Measurements from ENCODE around the gene SLC44A1.
A peak's percentile ranks its signal among the peaks of the same experiment; 100 is the strongest.

The SLC44A1 gene

DNA sequence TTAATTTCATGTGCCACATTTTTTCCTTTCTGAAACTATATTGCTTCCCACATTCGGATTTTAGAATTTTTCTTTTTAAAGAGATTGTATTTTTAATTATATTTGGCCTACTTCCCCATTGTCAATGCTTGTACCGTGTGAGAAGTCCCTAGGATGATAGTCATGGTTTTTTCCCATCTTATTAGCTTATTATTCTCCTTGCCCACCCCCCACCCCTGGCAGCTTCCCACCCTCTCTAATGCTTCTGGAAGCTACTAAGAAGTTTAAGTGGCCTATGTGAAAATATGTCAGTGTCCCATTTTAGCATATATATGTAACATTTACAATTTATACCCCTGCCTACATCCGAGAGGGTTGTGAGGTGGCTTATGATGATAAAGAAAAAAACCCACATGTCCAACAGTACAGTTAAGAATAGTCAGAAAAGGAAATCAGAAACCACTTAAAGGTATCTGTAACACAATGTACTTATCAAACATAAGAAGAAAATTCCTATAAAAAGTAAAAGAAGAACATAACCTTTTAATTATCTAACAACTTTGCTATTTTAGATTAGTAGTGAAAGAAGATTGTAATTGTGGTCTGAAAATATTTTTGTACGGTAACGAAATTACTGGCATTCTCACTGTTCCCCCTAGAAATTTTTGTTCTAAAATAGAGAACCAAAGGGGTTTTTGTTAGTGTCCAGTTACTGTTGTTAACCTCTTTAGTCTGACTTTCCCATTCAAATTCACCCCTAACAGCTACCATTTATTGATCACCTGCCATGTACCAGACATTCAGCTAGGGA is 62.1 kb downstream of the SLC44A1 start:
- no peak for DNase-seq

DNA sequence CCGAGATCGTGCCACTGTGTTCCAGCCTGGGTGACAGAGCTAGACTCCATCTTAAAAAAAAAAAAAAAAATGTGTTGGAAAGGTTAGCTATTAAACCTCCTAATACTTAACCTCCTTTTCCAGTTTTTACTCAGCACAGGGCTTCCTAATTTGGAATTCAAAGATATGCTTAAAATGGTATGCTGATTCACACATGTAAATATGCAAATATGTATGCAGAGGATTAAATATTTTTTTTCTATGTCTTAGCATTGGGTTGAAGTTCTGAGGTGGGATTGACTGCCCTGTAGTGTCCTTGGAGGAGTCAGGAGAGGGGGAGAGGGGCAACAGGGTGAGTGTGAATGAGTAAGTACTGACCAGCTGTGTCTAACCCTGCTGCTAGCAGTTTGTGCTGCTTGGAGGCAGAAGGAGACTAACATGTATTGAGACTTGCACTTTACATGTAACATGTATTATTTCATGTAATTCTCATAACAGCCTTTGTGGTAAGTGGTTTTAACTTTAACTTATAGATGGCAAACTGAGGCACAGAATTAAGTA is 63.2 kb downstream of the SLC44A1 start:
- peak; percentile 28 for DNase-seq

DNA sequence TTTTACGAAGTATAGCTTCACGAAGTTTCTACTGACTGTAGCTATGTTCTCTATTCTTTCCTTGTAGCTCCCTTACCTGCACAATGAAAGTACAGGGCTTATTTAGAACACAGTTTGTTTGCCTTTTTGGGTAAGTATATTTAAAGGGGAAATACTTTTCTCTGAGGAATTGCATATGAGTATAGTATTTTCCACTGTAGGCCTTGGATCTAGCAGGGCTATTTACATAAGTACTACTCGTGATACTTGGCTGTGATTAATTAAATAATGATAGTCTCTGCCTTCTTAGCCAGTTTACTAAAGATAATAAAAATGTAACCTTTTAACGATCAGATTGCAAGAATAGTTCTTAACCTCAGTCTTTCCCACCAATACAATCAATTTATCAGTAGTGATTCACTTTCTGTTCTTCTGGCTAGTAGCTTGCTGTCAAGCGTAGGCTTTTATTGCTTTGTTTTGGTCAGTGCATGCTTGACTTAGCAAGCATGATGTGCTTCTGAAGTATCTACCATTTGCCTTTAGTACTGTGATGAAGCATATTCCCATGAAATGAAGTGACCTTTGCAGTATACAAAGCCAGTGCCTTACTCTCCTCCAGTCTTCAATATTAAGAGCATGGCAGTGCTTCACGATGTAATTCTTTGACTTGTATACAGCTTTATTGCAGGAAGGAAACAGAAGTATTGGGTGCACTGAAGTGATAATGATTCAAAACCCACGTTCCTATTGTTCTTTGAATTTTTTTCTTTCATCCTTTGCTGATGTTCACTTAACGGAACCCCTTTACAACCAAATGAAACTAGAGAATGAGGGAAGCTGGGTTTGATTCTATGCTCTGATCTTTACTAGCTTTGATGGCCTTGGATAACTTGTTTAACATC is 64.2 kb downstream of the SLC44A1 start:
- DNase-seq: no peak

DNA sequence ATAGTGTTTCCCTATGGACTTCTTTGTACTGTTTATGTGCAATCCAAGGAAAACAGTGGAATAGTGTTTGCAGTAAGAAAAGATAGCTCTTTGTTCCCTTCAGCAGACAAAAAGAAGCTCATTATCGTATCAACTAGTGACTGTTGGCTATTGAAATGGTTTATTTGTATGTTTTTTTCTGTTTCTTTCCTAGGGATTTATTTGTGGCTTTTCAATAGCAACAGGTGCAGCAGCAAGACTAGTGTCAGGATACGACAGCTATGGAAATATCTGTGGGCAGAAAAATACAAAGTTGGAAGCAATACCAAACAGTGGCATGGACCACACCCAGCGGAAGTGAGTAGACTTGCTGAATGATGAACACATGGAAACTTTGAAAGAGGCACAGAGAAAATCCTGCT is 65.1 kb downstream of the SLC44A1 start:
- no peak for DNase-seq

DNA sequence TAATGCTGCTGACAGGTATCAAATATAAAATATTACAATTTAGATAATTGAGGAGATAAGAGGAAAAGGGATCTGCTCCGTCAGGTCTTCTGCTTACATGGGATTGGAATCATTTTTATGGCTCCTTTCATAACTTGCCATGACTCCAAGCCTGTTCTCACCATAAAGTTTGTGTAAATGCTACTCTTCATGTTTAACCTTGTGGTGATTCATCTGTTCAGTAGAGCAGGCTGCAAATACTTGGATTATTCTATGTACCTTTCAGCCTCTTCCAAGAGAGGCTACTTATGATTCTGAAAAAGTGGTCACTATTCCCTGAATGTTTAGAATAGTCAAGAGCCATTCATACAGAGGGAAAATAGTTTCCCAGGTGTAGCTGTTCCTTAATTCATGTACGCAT is 66.9 kb downstream of the SLC44A1 start:
- no peak for DNase-seq

DNA sequence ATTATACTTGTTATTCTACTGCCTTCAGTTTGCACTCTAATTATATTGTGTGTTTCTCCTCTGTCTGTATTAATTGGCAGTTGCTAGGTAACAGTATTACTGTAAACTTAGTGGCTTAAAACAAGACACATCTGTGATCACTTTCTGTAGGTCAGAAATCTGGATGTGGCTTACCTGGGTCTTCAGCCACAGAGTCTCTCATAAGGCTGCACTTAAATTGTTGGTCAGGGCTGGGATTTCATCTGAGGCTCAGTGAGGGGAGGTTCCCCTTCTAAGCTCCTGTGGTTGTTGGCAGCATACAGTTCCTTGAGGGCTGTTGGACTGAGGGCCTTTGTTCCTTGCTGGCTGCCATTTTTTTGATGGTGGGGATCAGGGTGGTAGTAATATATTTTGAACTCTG is 68.8 kb downstream of the SLC44A1 start:
- no peak for DNase-seq

DNA sequence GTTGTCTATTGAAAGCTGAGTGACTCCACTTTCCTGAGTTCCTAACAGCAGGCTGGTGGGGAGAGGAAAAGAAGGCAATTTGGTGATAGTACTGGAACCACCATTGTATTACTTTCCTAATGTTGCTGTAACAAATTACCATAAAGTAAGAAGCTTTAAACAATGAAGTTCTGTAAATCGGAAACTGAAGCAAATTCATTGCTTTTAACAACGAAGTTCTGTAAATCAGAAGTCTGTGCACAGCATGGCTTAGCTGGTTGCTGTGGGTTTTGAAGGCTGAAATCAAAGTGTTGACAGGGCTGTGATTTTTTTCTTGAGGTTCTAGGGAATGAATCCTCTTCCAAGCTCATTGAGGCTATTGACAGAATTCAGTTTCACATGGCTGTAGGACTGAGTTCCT is 72.3 kb downstream of the SLC44A1 start:
- DNase-seq: no peak

DNA sequence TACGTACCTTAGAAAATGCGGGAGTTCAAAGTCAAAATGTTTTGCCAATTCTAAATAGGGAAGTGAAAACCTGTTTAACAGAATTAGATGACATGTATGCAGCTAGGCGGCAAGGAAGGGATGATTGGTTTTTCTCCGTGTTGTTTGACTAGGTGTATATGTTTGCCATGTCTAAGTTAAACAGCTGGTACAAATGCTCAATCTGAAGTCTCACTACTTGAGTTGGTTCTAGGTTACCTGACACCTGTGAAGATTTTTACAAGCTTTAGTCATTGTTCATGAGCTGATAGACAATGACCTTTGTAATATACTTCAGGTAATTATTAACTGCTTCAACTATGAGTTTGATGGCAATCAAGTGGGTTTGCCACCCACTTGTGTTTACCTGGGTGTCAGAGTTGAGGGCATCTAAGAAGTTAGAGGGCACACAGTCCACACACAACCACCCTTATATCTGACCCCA is 74.3 kb downstream of the SLC44A1 start:
- no peak for DNase-seq

DNA sequence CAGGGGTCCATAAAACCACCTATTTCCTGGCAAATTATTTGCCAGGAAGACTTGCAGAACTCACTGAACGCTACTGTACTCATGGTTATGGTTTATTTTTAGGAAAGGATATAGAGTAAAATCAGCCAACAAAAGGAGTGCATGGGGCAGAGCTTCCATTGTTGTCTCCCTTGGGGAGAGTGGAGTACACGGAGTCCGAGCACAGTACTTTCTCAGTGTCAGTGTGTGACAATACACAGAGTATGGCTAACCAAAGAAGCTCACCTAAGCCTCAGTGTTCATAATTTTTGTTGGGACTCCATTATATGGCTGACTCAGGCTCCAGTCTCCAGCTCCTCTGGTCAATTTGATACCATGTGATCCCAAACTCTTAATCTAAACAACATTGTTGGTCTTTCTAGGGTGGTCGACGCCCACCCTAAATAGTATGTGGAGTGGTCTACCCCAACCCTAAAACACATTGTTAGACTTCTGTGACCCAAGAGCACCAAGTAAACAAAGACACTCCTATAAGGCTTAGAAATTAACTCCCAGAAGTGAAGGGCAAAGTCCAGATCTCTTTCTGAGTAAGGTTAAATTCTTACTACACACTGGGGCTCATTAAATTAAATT is 74.9 kb downstream of the SLC44A1 start:
- no peak for DNase-seq

DNA sequence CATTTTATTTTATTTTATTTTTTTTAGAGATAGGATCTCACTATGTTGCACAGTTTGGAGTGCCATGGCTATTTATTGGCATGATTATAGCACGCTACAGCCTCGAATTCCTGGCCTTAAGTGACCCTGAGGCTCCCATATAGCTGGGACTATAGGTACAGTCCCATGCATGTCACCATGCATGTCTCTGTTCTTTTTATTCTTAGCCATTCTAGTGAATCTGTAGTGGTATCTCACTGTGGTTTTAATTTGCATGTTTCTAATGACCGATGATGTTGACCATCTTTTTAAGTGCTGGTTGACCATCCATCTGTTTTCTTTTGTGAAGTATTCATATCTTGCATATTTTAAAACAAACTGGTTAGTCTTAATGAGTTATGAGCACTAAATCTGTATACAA is 76.1 kb downstream of the SLC44A1 start:
- no peak for DNase-seq

DNA sequence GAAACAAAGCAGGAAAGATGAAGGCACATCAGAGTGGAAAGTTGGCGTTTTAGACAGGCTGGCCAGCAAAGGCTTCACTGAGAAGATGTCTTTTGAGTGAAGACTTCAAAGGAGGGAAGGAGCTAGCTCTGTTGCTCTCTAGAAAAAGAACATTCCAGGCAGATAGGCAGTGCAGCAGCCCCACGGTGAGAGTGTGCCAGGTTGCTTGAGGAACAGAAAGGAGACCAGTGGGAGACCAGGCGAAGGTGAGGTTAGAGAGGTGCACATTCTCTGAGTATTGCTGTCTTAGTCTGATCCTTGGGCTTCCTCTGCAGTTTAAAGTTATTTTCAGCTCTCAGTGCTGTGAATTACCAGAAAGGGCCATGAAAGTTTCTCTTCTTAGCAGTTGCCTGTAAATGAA is 83.8 kb downstream of the SLC44A1 start:
- no peak for DNase-seq

DNA sequence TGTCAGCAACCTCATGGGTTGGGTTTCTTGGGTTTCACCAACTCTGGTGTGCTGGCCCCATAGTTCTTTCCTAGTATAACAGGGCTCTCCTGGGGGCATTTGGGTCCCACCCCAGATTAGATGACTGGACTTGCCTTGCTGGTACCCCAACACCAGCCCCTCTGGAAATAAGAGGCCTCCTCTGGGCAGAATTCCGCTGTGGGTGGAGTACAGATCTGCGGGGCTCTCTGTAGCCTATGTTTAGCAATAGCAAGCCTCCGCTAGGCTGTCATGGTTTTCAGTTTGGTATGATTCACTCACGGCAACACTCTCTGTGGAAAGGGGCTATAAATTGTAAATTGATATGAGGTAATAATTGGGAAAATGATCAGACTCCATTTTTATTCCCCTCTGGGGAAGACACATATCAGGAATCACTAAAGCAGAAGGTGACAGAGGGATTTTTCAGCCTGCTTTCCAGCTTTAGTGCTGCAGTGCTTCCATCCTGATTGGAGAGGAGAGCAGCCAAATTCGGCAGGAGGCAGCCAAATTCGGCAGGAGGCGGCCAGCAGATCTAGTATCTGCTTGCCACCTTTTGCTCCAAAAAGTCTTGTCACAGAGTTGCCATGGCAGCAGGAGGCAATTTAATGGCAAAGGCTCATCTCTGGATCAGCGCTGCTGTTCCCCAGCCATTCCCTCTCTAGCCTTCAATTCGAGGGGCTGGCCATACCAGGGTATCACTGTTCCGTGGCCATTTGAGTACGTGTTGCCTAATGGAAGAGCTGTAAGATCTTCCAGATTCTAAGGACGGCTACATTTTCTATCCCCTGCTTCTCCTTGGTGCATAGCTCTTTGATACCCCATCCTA is 84.6 kb downstream of the SLC44A1 start:
- DNase-seq: no peak

DNA sequence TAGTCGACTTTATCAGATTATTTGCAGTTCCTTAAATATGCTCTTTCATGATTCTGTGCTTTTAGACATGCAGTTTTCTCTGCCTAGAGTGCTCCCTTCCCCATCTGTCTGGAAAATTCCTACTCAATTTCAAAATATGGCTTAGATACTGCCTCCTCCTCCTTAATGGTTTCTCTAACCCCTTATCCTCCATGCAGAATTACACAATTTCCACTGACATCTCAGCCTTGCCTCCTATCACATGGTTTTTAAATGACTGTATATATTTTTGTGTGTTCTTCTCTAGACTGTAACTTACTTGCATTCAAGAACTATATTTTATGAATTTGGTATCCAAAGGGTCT is 85.2 kb downstream of the SLC44A1 start:
- peak; percentile 8 for DNase-seq

DNA sequence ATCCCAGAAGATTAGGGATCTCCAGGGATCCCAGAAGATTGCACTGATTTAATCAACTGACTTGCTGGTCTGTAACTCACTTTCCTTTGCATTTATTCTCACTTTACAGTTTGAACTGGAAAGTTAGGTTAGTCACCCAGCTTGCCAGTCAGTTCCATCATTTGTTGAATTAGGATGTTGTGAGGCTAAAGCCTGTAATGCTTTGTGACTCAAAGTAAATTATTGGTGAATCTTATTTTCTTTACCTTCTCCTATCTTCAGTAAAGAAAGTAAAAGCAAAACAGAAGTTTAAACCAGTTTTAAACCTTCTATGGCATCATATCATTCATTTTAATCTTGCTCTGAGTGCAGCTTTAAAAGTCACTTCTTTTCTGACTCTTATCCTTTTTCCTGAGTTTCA is 85.8 kb downstream of the SLC44A1 start:
- DNase-seq: peak; percentile 12

DNA sequence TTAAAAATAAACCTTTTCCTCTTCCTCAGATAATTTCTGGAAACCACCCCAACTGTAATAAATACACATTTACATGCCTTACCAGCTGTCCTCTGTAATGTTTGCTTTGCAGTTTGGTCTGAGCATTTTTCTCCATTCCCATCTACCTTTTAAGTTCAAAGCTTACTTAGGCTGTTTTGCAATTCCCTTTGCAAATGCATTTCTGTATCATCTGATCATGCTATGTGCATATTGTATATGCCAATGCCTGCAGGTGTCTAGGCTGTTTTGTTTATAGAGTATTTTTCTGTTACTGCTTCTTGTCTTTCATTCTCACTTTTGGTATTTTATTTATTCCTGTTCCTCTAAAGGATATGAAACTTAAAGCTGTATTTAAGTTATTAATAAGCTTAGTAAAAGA is 86.3 kb downstream of the SLC44A1 start:
- DNase-seq: no peak

DNA sequence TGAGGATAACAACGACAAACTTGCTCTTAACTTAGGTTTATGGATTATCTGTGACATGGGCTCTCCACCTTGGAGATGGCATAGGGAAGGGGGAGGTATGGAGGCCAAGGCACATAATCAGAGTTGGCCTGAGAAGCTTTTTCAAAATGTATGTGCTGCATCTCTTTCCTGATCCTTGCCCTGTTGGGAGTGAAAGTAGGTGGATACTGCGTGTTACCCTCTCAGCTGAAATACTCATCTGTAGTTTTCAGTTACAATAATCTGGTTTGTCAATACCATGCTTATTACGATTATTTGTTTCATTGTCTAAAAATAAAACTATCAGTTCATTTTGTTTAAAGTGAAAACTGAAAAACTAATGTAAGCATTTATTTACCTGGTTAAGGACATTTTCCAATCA is 86.7 kb downstream of the SLC44A1 start:
- no peak for DNase-seq

DNA sequence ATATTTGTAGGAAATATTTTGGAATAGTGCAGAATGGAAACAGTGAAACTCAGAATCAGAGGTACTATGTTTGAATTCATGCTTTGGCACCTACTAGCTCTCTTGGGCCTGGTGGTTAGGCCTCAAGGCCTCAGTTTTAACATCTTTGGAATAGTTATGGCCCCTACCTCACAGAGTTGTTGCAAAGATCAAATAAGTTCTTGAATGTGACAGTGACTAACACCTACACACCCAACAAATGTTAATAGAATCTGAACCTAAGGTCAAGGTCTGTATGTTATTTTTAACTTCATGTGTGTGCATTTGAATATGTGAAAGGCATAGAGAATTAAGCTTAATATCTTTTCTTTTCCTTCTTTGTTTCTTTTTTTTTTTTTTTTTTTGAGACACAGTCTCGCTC is 87.3 kb downstream of the SLC44A1 start:
- no peak for DNase-seq

DNA sequence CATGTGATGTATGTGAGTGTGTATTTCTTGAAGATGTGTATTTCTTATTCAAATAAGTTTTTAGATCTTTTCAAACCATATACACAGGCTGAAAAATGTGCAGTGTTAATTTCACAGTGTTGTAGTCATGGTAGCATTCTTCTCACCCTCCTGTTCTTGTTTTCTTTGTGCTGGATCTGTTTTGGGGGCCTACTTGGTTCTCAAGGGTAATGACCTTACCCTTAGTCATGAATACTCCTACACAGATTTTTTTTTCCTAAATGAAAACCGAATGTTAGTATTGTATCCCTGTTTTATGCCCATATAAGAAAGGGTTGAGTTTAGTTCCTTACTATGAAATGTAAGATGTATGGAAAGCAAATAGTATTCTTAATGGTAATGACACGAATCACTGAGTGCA is 88.0 kb downstream of the SLC44A1 start:
- DNase-seq: peak; percentile 69

DNA sequence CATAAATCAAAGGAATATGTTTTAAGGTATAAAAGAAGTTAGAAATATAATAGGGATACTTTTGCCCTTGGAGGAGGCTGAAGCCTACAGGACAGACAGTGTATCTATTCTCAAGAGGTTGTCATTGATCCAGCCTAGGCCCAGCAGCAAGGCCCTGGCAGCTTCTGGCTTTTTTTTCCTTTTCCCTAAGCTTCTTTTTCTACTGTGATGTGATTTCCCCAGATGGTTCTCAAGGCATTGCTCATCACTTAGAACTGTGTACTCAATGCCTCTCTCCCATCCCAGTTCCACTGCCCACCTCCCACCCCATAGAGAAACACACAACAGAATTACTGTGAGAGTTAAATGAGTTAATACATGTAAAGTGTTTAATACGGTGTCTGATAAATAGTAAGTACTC is 88.6 kb downstream of the SLC44A1 start:
- DNase-seq: peak; percentile 40

DNA sequence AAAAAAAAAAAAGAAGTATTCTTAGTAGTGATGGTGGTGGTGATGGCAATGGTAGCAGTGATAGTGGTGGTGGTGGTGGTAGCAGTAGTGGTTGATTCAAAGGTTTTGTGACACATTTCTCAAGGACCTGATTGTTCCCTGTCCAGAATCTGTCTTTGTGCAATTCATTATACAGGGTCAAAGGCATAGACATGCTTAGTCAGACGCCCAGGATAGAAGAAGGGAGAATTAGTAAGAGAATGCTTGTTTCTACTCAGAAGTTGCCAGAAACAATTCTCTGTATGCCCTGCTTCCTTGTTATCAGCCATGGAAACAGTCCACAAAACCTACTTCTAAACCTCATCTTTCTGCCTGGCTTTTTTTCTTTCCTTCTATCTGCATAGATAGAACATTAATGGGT is 89.4 kb downstream of the SLC44A1 start:
- DNase-seq: peak; percentile 5

DNA sequence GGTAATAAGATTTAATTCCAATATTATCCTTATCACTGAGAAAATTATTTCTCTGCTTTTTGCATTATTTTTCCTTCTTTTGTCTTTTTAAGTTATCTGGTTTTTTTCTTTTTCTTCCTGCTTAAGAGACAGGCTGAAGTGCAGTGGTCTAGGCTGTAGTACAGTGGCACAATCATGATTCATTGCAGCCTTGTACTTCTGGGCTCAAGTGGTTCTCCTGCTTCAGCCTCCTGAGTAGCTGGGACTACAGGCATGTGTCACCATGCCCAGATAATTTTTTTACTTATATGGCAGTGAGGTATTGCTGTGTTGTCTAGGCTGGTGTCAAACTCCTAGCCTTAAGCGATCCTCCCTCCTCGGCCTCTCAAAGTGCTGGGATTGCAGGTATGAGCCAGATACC is 93.9 kb downstream of the SLC44A1 start:
- DNase-seq: no peak

DNA sequence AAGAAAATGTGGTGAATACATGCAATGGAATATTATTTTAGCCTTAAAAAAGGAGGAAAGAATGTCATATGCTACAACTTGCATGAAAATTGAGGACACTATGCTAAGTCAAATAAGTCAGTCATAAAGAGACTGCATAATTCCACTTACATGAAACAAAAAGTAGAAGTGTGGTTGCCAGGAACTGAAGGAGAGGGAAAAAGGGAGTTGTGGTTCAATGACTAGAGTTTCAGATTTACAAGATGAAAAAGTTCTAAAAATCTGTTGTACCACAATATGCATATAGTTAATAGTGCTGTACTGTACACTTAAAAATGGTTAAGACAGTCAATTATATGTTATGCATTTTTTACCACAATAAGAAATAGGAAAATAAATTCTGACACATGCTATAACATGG is 95.4 kb downstream of the SLC44A1 start:
- DNase-seq: no peak
